Right lobe of liver (tissue), 6 donors: ENCODE results near the gene KCNJ6. TPM values are rescaled to one million over a fixed set of nuclear protein-coding genes. Genes with fewer than 3 reads are reported as not detected.
"Not testable (repeated sequence)": the region's sequence is repeated elsewhere in the genome, so short reads cannot be mapped to it uniquely, and the experiment has no call there.

Experiments
- ATAC-seq, 4 donors: fragments of 200-7000 bp; cut with Tn5 transposase; one replicate each; pipeline ENCODE4 v1.9.1; 2020; ENCODE audit warnings: mild to moderate bottlenecking in 4 of 4, moderate library complexity in 4 of 4
- DNase-seq, 3 donors: peaks; one replicate each; pipeline ENCODE4 v3.0.0-alpha.2; 2020
- H3K27ac ChIP-seq, 3 donors: fragments of 200-600 bp; one replicate each; pipeline ENCODE4 v1.8.0; 2022
- H3K27me3 ChIP-seq, 2 donors: fragments of 200-600 bp; one replicate each; pipeline ENCODE4 v1.8.0; 2022
- H3K36me3 ChIP-seq, 4 donors: fragments of 200-600 bp; sonication (generic) in 1 of 4; one replicate each; pipeline versions ENCODE4 v1.5.1 to v1.8.0; 2017 to 2022; ENCODE audit warnings: control low read depth in 1 of 4
- H3K4me1 ChIP-seq, 4 donors: fragments of 200-600 bp; sonication (generic) in 1 of 4; one replicate each; pipeline versions ENCODE4 v1.5.1 to v1.8.0; 2017 to 2022; ENCODE audit warnings: control low read depth in 1 of 4
- H3K4me3 ChIP-seq, 3 donors: fragments of 200-600 bp; one replicate each; pipeline ENCODE4 v1.8.0; 2022
- H3K9me3 ChIP-seq, 4 donors: fragments of 200-600 bp; sonication (generic) in 1 of 4; one replicate each; pipeline versions ENCODE4 v1.5.1 to v1.8.0; 2017 to 2022; ENCODE audit warnings: control low read depth in 1 of 4
- POLR2A ChIP-seq: fragments of 450-650 bp; IDR thresholded peaks from one replicate; pipeline ENCODE4 v1.6.1; 2017; ENCODE audit warnings: antibody characterized with exemption, mild to moderate bottlenecking
- WGBS: methylation state at CpG from one replicate; pipeline ENCODE4 v1.1.6; 2018; ENCODE audit warnings: low coverage, low lambda C conversion rate; ENCODE audit not compliant: insufficient coverage; ENCODE audit errors: missing lambda C conversion rate; 5-methylcytosine and 5-hydroxymethylcytosine counted together
- intact Hi-C, 2 donors: fragments of 100-400 bp; cut with DNase I; formaldehyde crosslinking; loops; one replicate each; pipeline versions ENCODE4 v1.11.2 to v1.14.1; 2022
- total RNA-seq, 6 experiments: library from RNA; depleted of rRNA in 2 of 6; stranded (reverse); fragments of >200 nt in 2 of 6; fragmentation: NEBNext Ultra II Directional in 3 of 6; extraction: Animal tissue kit (Norgen Biotek cat#: 25700) in 3 of 6; gene quantifications; one replicate each; pipeline versions ENCODE4 v1.1.0 to v1.2.4, GENCODE V29; 2016 to 2023
- TF ChIP-seq, protein P1 (sequence below), 4 donors: fragments of 200-600 bp in 3 of 4; fragments of 450-650 bp in 1 of 4; IDR thresholded peaks; one replicate each; pipeline versions ENCODE4 v1.5.1 to v1.8.0; 2016 to 2022; ENCODE audit warnings: antibody characterized with exemption in 4 of 4, mild to moderate bottlenecking in 2 of 4
- donor health status: DM: no; HTN: yes; CAD: no.
- donor health status: DM: no; HTN: no; CAD: no.
- donor health status: DM: no; HTN: no; CAD: no.
- donor health status: DM: no; HTN: yes; CAD: no.
- donor health status: DM: no; HTN: yes; CAD: no.

The KCNJ6 gene
- total RNA-seq, 6 experiments from 2014 or later = under 0.01 to 0.12 TPM; not detected in 4

DNA sequence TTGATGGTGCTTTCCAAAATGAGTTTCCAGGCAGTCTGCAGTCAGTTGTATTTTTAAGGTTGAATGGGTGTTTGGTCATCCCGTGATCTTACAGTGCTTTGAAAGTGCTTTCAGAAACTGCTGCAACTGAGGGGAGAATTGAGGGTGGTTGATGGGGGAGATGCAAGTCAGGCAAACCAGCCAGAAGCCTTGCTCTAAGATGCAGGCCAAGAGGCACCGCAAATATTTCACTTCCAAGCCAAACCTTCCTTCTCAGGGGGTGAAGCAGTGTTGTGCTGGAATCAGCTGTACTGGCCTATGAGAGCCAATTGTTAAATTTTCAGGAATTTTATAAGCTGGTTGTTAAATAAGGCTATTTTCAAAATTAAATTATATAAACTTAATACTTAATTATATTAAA lies 151.6 kb downstream of the KCNJ6 start:
- TF ChIP-seq, protein P1, sequence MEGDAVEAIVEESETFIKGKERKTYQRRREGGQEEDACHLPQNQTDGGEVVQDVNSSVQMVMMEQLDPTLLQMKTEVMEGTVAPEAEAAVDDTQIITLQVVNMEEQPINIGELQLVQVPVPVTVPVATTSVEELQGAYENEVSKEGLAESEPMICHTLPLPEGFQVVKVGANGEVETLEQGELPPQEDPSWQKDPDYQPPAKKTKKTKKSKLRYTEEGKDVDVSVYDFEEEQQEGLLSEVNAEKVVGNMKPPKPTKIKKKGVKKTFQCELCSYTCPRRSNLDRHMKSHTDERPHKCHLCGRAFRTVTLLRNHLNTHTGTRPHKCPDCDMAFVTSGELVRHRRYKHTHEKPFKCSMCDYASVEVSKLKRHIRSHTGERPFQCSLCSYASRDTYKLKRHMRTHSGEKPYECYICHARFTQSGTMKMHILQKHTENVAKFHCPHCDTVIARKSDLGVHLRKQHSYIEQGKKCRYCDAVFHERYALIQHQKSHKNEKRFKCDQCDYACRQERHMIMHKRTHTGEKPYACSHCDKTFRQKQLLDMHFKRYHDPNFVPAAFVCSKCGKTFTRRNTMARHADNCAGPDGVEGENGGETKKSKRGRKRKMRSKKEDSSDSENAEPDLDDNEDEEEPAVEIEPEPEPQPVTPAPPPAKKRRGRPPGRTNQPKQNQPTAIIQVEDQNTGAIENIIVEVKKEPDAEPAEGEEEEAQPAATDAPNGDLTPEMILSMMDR (IDR thresholded peaks at IDR 0.05) = no peak
- TF ChIP-seq POLR2A = no peak
- no peak for DNase-seq
- no peak for ATAC-seq
- Histone ChIP-seq H3K36me3 (no peaks in the 10 kb centered on the region), H3K9me3 (no peaks in the 10 kb centered on the region), H3K4me1 (no peaks in the 10 kb centered on the region), H3K27ac (no peak overlapping the region), H3K4me3 (no peak overlapping the region), H3K27me3 (no peaks in the 10 kb centered on the region)
- intact Hi-C loops = no loop called here
- 37% methylated on average over 2 of the region's 2 CpGs for WGBS

DNA sequence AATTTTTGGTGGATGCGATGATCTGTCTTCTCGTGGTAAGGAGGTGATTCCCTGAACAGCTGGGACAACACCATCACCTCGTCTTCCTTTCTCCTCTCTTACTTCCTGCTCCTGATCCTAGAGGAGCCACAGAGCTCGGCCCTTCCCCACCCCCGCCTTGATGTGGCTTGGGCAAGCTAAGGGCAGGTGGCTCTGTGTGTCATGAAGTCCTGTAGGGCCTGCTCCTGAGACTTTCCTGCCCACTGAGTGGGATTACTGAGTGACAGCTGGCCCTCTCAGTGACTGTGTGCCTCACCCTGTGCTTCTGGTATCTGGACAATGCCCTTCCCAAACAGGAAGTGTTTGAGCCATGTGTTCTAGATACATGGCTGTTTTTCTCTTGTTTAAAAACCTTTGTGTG lies 153.0 kb downstream of the KCNJ6 start:
- 52% methylated on average over 4 of the region's 5 CpGs for WGBS
- Histone ChIP-seq H3K9me3 (no peaks in the 10 kb centered on the region), H3K4me3 (no peak overlapping the region), H3K36me3 (no peaks in the 10 kb centered on the region), H3K27me3 (no peaks in the 10 kb centered on the region), H3K27ac (no peak overlapping the region), H3K4me1 (no peaks in the 10 kb centered on the region)
- intact Hi-C loops = no loop called here
- TF ChIP-seq POLR2A = no peak
- TF ChIP-seq, protein P1 (IDR thresholded peaks at IDR 0.05) = no peak
- DNase-seq = no peak
- no peak for ATAC-seq

DNA sequence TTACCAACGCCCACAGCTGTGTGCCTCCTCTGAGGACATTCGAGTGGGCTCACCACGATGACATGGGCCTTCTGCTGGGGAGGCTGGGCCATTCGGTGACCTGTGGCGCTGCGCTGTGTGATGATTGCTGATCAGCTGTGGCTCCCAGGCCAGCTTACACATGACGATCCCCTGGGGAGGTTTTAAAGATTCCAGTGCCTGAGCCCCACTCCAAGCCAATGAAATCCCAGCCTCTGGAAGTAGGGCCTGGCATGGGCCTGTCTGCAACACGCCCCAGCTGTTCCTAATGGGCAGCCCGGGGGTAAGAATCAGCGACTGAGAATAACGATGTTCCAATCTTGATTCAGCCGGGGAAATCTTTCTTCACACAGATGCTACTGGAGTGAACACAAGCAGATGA lies 153.7 kb downstream of the KCNJ6 start:
- WGBS = 72% methylated on average over 6 of the region's 12 CpGs
- Histone ChIP-seq H3K27me3 (no peaks in the 10 kb centered on the region), H3K36me3 (no peaks in the 10 kb centered on the region), H3K4me3 (no peak overlapping the region), H3K27ac (no peak overlapping the region), H3K4me1 (no peaks in the 10 kb centered on the region), H3K9me3 (no peaks in the 10 kb centered on the region)
- no peak for ATAC-seq
- TF ChIP-seq, protein P1 (IDR thresholded peaks at IDR 0.05) = no peak
- TF ChIP-seq POLR2A = no peak
- intact Hi-C loops = no loop called here
- no peak for DNase-seq

DNA sequence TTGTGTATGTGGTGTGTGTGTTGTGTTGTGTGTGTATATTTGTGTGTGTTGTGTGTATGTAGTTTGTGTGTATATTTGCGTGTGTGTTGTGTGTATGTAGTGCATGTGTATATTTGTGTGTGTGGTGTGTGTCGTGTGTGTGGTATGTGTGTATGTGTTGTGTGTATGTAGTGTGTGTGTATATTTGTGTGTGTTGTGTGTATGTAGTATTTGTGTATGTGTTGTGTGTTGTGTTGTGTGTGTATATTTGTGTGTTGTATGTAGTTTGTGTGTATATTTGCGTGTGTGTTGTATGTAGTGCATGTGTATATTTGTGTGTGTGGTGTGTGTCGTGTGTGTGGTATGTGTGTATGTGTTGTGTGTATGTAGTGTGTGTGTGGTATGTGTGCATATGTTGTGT lies 154.9 kb downstream of the KCNJ6 start:
- H3K36me3 ChIP-seq, H3K4me3 ChIP-seq, DNase-seq, H3K27ac ChIP-seq, H3K9me3 ChIP-seq, H3K4me1 ChIP-seq, ATAC-seq, H3K27me3 ChIP-seq, intact Hi-C loops: not testable (repeated sequence)
- whole genome bisulfite sequencing = 79% methylated on average over 4 of the region's 4 CpGs

DNA sequence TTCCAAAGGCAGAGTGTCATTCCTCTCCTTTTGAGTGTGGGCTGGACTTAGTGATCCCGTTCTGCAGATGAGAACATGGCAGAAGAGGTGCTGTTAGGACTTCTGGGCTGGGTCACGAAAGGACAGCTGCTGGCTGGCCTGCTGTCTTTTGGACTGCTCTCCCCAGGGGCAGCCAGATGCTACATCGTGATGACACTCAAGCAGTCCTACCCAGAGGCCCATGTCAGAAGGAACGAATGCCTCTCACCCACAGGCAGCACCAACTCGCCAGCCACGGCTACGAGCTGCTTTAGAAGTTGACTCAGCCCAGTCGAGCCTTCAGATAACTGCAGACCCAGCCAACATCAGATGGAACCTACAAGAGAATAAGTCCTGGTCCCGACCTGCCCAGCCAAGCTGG lies 156.5 kb downstream of the KCNJ6 start:
- H3K4me3 ChIP-seq = no peak overlapping the region
- intact Hi-C loops = loop anchor here in 1 of 2 donors (10.0 kb wide), 1 partner anchor 365 kb away; no protein-coding TSS in a partner anchor
- H3K27me3 ChIP-seq = no peaks in the 10 kb centered on the region
- 63% methylated on average over 2 of the region's 9 CpGs for WGBS
- TF ChIP-seq POLR2A = no peak
- TF ChIP-seq, protein P1 (IDR thresholded peaks at IDR 0.05) = no peak
- no peaks in the 10 kb centered on the region for H3K9me3 ChIP-seq
- no peak overlapping the region for H3K27ac ChIP-seq
- DNase-seq = no peak
- H3K4me1 ChIP-seq = no peaks in the 10 kb centered on the region
- no peaks in the 10 kb centered on the region for H3K36me3 ChIP-seq
- no peak for ATAC-seq
